Measurements from ENCODE around the gene SLC38A3. TPM values are rescaled to one million over a fixed set of nuclear protein-coding genes. Genes with fewer than 3 reads are reported as not detected.

SLC38A3 gene
- polyA plus RNA-seq, 3 donors from 2014 or later: not detected

Other genes starting within 250 kb of the SLC38A3 start
- gene RBM5, start 116.4 kb upstream of the SLC38A3 start, polyA plus RNA-seq: 10 to 100 TPM; 15.5 to 40.7 (median 21.4) TPM
- gene SEMA3F, start 49.9 kb upstream of the SLC38A3 start, polyA plus RNA-seq: not detected
- gene GNAT1, start 13.7 kb upstream of the SLC38A3 start, polyA plus RNA-seq: not detected
- gene GNAI2, start 30.9 kb downstream of the SLC38A3 start, polyA plus RNA-seq: 100 to 1,000 TPM; 550 to 903 (median 902) TPM
- not detected for gene SEMA3B, start 63.9 kb downstream of the SLC38A3 start, polyA plus RNA-seq
- not detected for gene LSMEM2, start 73.8 kb downstream of the SLC38A3 start, polyA plus RNA-seq
- 10 to 100 TPM; 38.0 to 54.3 (median 51.3) TPM for gene IFRD2, start 87.2 kb downstream of the SLC38A3 start, polyA plus RNA-seq
- gene HYAL3, start 94.1 kb downstream of the SLC38A3 start, polyA plus RNA-seq: 1 to 10 TPM; 1.5 to 2.4 (median 2.2) TPM
- 10 to 100 TPM in 2 of 3 donors, 1 to 10 TPM in 1; 4.7 to 13.4 (median 10.5) TPM for gene NAA80, start 94.1 kb downstream of the SLC38A3 start, polyA plus RNA-seq
- gene HYAL1, start 98.3 kb downstream of the SLC38A3 start, polyA plus RNA-seq: under 1 TPM in 2 of 3 donors, not detected in 1; 0.18 to 0.57 TPM
- 10 to 100 TPM in 2 of 3 donors, 1 to 10 TPM in 1; 4.9 to 15.0 (median 10.8) TPM for gene HYAL2, start 117.5 kb downstream of the SLC38A3 start, polyA plus RNA-seq
- 10 to 100 TPM; 42.9 to 70.4 (median 68.4) TPM for gene TUSC2, start 123.0 kb downstream of the SLC38A3 start, polyA plus RNA-seq
- 100 to 1,000 TPM; 172 to 253 (median 187) TPM for gene RASSF1, start 135.6 kb downstream of the SLC38A3 start, polyA plus RNA-seq
- 1 to 10 TPM; 2.3 to 3.7 (median 3.6) TPM for gene ZMYND10, start 140.5 kb downstream of the SLC38A3 start, polyA plus RNA-seq
- 100 to 1,000 TPM in 2 of 3 donors, 10 to 100 TPM in 1; 77.5 to 104 (median 101) TPM for gene NPRL2, start 145.5 kb downstream of the SLC38A3 start, polyA plus RNA-seq
- 100 to 1,000 TPM; 120 to 158 (median 131) TPM for gene CYB561D2, start 145.6 kb downstream of the SLC38A3 start, polyA plus RNA-seq
- 10 to 100 TPM; 27.9 to 48.6 (median 36.6) TPM for gene TMEM115, start 154.2 kb downstream of the SLC38A3 start, polyA plus RNA-seq

All from immature natural killer cell (primary cell).